HEK293 (cell line): Measurements from ENCODE around the gene CIITA.

Source experiments
- ATF2 ChIP-seq: fragments of 450-650 bp; formaldehyde crosslinking; IDR thresholded peaks from 2 replicates; pipeline ENCODE4 v1.5.1; 2016; ENCODE audit warnings: missing biosample characterization, missing genetic modification characterization, low read depth
- BCL6B ChIP-seq: fragments of 450-650 bp; formaldehyde crosslinking; IDR thresholded peaks from 2 replicates; pipeline ENCODE4 v1.5.1; 2017; ENCODE audit warnings: missing biosample characterization, missing genetic modification characterization
- GLIS2 ChIP-seq: fragments of 450-650 bp; formaldehyde crosslinking; IDR thresholded peaks from 2 replicates; pipeline ENCODE4 v1.5.1; 2016; ENCODE audit warnings: missing biosample characterization, missing genetic modification characterization
- KLF17 ChIP-seq: fragments of 450-650 bp; formaldehyde crosslinking; IDR thresholded peaks from 2 replicates; pipeline ENCODE4 v1.5.1; 2016; ENCODE audit warnings: missing biosample characterization, missing genetic modification characterization
- KLF9 ChIP-seq: fragments of 450-650 bp; formaldehyde crosslinking; IDR thresholded peaks from 2 replicates; pipeline ENCODE4 v1.5.1; 2016; ENCODE audit warnings: missing biosample characterization, missing genetic modification characterization, low read depth
- MYNN ChIP-seq: fragments of 450-650 bp; formaldehyde crosslinking; IDR thresholded peaks from 2 replicates; pipeline ENCODE4 v1.5.1; 2016; ENCODE audit warnings: missing biosample characterization, missing genetic modification characterization, borderline replicate concordance
- PATZ1 ChIP-seq: fragments of 450-650 bp; formaldehyde crosslinking; IDR thresholded peaks from 2 replicates; pipeline ENCODE4 v1.5.1; 2016; ENCODE audit warnings: missing biosample characterization, missing genetic modification characterization
- PRDM10 ChIP-seq: fragments of 450-650 bp; formaldehyde crosslinking; IDR thresholded peaks from 2 replicates; pipeline ENCODE4 v1.5.1; 2016; ENCODE audit warnings: missing biosample characterization, missing genetic modification characterization
- REPIN1 ChIP-seq: fragments of 450-650 bp; formaldehyde crosslinking; IDR thresholded peaks from 2 replicates; pipeline ENCODE4 v1.5.1; 2017; ENCODE audit warnings: missing biosample characterization, missing genetic modification characterization, low read depth
- ZBTB11 ChIP-seq: fragments of 450-650 bp; formaldehyde crosslinking; conservative IDR thresholded peaks from 2 replicates; pipeline ENCODE4 v1.5.1; 2016; ENCODE audit warnings: low read depth, missing biosample characterization, missing genetic modification characterization
- ZBTB17 ChIP-seq: fragments of 450-650 bp; formaldehyde crosslinking; IDR thresholded peaks from 2 replicates; pipeline ENCODE4 v1.5.1; 2016; ENCODE audit warnings: missing biosample characterization, missing genetic modification characterization
- ZFP3 ChIP-seq: fragments of 450-650 bp; formaldehyde crosslinking; IDR thresholded peaks from 2 replicates; pipeline ENCODE4 v1.5.1; 2016; ENCODE audit warnings: low read depth, missing biosample characterization, missing genetic modification characterization
- ZFP69B ChIP-seq: fragments of 450-650 bp; formaldehyde crosslinking; IDR thresholded peaks from 2 replicates; pipeline ENCODE4 v1.5.1; 2016; ENCODE audit warnings: missing biosample characterization, missing genetic modification characterization
- ZNF157 ChIP-seq: fragments of 450-650 bp; formaldehyde crosslinking; IDR thresholded peaks from 2 replicates; pipeline ENCODE4 v1.5.1; 2016; ENCODE audit warnings: missing biosample characterization, missing genetic modification characterization
- ZNF169 ChIP-seq: fragments of 450-650 bp; formaldehyde crosslinking; IDR thresholded peaks from 2 replicates; pipeline ENCODE4 v1.5.1; 2016; ENCODE audit warnings: missing biosample characterization, missing genetic modification characterization
- ZNF19 ChIP-seq: fragments of 450-650 bp; formaldehyde crosslinking; IDR thresholded peaks from 2 replicates; pipeline ENCODE4; 2016; ENCODE audit warnings: missing biosample characterization, missing genetic modification characterization, low read depth
- ZNF335 ChIP-seq: fragments of 450-650 bp; formaldehyde crosslinking; conservative IDR thresholded peaks from 2 replicates; pipeline ENCODE4 v1.5.1; 2016; ENCODE audit warnings: missing biosample characterization, missing genetic modification characterization
- ZNF354C ChIP-seq: fragments of 450-650 bp; formaldehyde crosslinking; IDR thresholded peaks from 2 replicates; pipeline ENCODE4 v1.5.1; 2016; ENCODE audit warnings: missing biosample characterization, missing genetic modification characterization, low read depth, borderline replicate concordance
- ZNF366 ChIP-seq: fragments of 450-650 bp; formaldehyde crosslinking; conservative IDR thresholded peaks from 2 replicates; pipeline ENCODE4 v1.5.1; 2016; ENCODE audit warnings: missing biosample characterization, missing genetic modification characterization
- ZNF404 ChIP-seq: fragments of 450-650 bp; formaldehyde crosslinking; IDR thresholded peaks from 2 replicates; pipeline ENCODE4 v1.5.1; 2017; ENCODE audit warnings: missing biosample characterization, missing genetic modification characterization
- ZNF426 ChIP-seq: fragments of 450-650 bp; formaldehyde crosslinking; IDR thresholded peaks from 2 replicates; pipeline ENCODE4 v1.5.1; 2017; ENCODE audit warnings: missing biosample characterization, missing genetic modification characterization, mild to moderate bottlenecking, inconsistent platforms, moderate library complexity
- ZNF473 ChIP-seq: fragments of 450-650 bp; formaldehyde crosslinking; IDR thresholded peaks from 2 replicates; pipeline ENCODE4 v1.5.1; 2017; ENCODE audit warnings: missing biosample characterization, missing genetic modification characterization
- ZNF658 ChIP-seq: fragments of 450-650 bp; formaldehyde crosslinking; IDR thresholded peaks from 2 replicates; pipeline ENCODE4; 2016; ENCODE audit warnings: missing biosample characterization, missing genetic modification characterization
- ZNF692 ChIP-seq: fragments of 450-650 bp; formaldehyde crosslinking; IDR thresholded peaks from 2 replicates; pipeline ENCODE4 v1.5.1; 2016; ENCODE audit warnings: missing biosample characterization, missing genetic modification characterization
- ZNF792 ChIP-seq: fragments of 450-650 bp; formaldehyde crosslinking; IDR thresholded peaks from 2 replicates; pipeline ENCODE4 v1.5.1; 2016; ENCODE audit warnings: missing biosample characterization, missing genetic modification characterization

Gene CIITA

GRCh38 chr16:10942352-10943063 is 65.5 kb downstream of the CIITA start, which contains the start of gene DEXI (continued):
- peak; percentile 79 for TF ChIP-seq ZBTB17 (tag by site-specific recombination)
- TF ChIP-seq KLF17 (tag by site-specific recombination), result no peak
- TF ChIP-seq ZNF335 (tag by site-specific recombination), result peak; percentile 88
- no peak for TF ChIP-seq ZNF404 (tag by site-specific recombination)
- TF ChIP-seq MYNN (tag by site-specific recombination), result no peak
- no peak for TF ChIP-seq ZNF366
- TF ChIP-seq ZNF658 (tag by site-specific recombination), result no peak
- no peak for TF ChIP-seq ZNF19 (tag by site-specific recombination)
- TF ChIP-seq PRDM10 (tag by site-specific recombination), result peak; percentile 86
- TF ChIP-seq REPIN1, result no peak
- no peak for TF ChIP-seq ZNF473 (tag by site-specific recombination)
- TF ChIP-seq ZFP3 (tag by site-specific recombination), result no peak
- peak; percentile 67 for TF ChIP-seq KLF9 (tag by site-specific recombination)
- no peak for TF ChIP-seq ZNF157
- TF ChIP-seq ZNF354C (tag by site-specific recombination), result no peak
- peak; percentile 96 for TF ChIP-seq ZNF692 (tag by site-specific recombination)
- no peak for TF ChIP-seq ZNF792 (tag by site-specific recombination)
- TF ChIP-seq ZNF169 (tag by site-specific recombination), result no peak
- no peak for TF ChIP-seq ATF2 (tag by site-specific recombination)
- no peak for TF ChIP-seq ZNF426 (tag by site-specific recombination)
- peak; percentile 58 for TF ChIP-seq PATZ1 (tag by site-specific recombination)
- TF ChIP-seq GLIS2, result peak; percentile 72; the same call in 1 of the 2 replicates
- TF ChIP-seq BCL6B (tag by site-specific recombination), result no peak
- TF ChIP-seq ZBTB11, result no peak
- peak; percentile 92 for TF ChIP-seq ZFP69B (tag by site-specific recombination)
